Activated CD4-positive, alpha-beta T cell treated with anti-CD3 and anti-CD28 coated beads, Interleukin-10, Interleukin-2, amounts not matched to agents 100 ng/mL and 50 ng/mL, durations not matched to agents 16 hours and 8 hours (primary cell): ENCODE data around the gene CD83.

Experiments used
- DNase-seq: peaks from one replicate; pipeline ENCODE4 v3.0.0-alpha.2; 2020

The CD83 gene

GRCh38 chr6:14126191-14126590 is 8.6 kb downstream of the CD83 start:
- no peak for DNase-seq

GRCh38 chr6:14127611-14128010 is 10.0 kb downstream of the CD83 start:
- DNase-seq: no peak

DNA sequence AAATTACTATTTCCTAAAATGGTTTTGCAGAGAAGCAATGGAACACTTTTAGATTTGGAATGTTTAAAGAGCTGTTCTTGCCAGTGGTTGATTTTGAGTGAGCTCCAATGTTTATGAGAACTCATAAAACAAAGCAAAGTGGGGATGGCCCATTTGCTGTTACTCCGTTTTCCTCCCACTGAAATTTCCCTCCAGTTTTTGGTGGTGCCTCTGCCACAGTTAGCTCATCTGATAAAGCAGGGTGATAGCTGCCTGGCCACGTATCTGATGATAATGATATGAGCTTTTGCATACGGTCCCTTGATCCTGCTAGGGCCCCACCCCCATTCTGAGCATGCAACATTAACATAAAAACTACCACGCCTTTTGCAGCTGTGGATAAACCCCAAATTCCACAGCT is 10.4 kb downstream of the CD83 start:
- no peak for DNase-seq

DNA sequence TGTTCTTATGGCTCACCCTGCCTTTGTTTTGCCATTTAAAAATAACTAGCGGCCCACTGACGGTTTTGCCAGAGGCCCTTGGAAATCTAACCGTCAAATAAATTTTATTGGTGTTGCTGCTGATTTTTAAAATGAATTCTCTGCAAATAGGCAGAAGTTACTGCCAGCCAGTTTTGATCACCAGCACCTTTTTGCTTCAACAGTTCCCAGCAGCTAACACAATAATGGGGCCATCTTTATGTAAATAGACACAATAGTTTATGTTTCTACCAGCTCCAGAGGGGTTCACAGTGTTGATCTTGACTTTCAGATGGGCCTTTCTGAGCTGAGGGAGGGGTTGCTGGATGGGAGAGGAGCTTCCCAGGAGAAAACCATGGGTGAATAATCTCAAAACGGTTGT is 11.2 kb downstream of the CD83 start:
- no peak for DNase-seq

DNA sequence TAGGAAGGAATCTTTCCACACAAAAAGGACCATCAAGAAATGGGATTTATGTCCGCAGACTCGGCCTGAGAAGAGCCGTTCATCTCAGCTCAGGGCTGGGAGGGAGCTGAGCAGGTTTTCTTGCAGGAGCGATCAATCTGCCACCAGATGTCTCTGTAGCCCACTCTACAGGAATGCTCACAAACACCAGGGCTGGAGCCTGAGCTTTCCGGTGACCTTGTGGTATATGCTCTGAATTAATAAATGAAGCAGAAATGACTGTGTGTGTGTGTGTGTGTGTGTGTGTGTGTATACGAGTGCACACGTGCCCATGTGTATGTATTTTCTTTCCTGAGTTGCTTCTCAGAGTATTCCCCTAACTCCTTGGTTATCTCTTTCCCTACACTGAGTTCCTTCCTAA is 12.0 kb downstream of the CD83 start:
- peak; percentile 38 for DNase-seq

DNA sequence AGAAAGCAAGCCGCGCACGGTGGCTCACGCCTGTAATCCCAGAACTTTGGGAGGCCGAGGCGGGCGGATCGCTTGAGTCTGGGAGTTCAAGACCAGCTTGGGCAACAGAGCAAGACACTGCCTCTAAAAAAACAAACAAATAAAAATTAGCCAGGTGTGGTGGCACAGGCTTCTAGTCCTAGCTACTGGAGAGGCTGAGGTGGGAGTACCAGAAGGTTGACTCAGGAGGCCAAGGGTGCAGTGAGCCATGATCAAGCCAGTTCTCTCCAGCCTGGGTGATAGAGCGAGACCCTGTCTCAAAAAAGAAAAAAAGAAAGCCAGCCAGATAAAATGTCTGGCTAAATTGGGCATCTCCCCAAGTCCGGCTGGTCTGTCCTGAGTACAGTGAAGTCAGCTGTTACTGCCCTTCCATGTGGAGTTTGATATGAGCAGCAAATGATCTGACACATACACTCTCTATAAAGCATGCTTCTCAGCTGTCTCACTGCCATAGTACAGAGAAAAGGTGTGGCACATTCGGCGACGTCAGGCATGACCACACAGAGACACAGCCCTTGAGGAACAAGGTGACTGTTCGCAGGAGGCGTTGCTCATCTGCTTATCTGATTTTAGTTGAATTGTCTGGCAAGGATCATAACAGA is 13.0 kb downstream of the CD83 start:
- no peak for DNase-seq

DNA sequence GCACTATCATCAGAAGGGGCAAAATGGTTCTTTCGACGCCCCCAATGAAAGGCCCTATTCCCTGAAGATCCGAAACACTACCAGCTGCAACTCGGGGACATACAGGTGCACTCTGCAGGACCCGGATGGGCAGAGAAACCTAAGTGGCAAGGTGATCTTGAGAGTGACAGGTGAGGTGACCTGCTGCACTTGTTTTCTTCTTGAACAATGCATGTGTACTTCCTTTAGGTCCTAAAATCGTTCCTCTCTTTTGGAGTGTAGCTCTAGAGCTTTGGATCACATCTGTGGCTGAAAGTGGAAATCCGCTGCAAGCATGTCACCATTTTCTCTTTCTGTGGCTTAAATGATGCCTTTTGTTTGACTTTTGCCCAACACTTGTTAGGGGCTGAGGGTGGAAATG is 14.0 kb downstream of the CD83 start:
- no peak for DNase-seq

DNA sequence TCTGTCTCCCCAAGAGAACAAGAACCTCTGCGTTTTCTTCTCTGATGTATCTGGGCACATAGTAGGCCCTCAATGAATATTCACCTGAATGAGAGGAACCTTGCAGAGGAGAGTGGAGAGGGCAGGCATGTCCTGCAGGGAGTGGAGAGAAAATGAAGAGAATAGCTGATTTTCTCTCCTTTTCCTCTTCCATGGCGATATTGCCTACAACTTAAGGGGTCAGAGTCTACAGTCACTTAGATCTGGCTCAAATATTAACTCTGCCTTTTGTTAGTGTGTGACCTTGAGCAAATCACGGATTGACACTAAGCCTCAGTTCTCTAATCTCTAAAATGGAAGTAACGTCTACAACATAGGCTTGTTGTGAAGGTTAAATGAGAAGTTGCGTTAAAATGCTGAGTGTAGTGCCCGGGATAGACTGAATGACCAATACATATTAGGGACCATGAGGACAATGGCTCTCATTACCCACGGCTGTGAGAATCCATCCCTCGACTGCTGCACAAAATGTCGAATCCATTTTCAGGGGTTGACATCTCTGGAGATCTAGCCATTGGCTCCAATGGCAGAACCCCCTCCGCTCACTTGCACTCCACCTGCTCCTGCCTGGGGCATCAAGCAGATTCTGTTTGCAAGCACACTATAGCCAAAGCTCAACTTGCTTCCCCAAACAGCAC is 14.8 kb downstream of the CD83 start:
- no peak for DNase-seq

DNA sequence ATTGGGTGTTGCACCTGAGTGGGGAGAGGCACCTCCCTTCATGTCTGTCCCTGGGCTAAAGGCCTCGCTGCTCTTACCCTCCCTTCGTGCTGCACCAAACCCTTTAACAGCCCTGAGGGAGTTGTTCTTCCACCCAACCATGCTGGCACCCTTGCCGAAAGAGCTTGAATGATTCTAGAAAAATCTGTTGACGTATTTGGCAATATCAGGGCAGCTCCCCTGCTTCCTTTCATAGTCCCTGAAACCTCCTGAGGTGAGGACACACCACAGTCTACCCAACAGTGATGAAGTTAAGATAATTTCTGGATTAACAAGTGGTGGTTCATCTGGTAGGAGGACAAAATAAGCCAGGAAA is 15.3 kb downstream of the CD83 start:
- DNase-seq: no peak

DNA sequence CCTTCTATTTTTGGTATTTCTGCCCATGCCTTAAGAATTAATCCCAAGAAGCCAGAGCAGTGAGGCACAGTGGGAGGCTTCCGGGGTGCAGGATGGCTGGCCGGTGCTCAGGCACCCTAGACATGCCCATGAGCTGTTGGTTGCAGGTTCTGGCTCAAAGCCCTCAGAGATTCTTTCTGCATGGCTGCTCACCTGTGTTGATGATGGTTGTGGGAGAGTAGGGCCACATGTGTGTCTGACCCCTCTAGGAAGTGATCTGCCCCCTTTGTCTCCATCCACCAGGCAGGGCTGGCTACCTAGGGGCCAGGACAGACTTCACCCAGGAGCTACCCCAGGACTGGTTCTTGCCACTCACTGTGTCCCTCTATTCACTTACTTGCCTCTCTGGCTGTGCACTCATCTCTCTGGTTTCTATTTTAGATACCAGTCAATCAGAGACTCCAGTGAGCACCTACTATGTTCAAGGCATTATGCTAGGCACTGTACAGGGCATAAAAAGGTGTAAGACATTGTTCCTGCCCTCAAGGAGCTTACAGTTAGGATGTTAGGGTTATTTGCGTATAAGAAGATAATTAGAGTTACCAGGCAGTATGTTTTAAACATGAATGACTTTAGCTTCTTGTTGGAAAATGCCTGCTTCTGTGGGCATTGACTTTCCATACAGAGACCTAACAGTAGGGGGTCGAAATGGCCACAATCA is 16.8 kb downstream of the CD83 start:
- no peak for DNase-seq

DNA sequence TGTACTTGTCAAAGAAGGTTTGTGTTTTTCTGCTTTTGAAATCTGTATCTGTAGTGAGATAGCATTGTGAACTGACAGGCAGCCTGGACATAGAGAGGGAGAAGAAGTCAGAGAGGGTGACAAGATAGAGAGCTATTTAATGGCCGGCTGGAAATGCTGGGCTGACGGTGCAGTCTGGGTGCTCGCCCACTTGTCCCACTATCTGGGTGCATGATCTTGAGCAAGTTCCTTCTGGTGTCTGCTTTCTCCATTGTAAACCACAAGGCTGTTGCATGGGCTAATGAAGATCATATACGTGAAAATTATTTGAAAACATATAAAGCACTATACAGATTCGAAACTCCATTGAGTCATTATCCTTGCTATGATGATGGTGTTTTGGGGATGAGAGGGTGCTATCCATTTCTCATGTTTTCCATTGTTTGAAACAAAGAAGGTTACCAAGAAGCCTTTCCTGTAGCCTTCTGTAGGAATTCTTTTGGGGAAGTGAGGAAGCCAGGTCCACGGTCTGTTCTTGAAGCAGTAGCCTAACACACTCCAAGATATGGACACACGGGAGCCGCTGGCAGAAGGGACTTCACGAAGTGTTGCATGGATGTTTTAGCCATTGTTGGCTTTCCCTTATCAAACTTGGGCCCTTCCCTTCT is 18.4 kb downstream of the CD83 start:
- no peak for DNase-seq

DNA sequence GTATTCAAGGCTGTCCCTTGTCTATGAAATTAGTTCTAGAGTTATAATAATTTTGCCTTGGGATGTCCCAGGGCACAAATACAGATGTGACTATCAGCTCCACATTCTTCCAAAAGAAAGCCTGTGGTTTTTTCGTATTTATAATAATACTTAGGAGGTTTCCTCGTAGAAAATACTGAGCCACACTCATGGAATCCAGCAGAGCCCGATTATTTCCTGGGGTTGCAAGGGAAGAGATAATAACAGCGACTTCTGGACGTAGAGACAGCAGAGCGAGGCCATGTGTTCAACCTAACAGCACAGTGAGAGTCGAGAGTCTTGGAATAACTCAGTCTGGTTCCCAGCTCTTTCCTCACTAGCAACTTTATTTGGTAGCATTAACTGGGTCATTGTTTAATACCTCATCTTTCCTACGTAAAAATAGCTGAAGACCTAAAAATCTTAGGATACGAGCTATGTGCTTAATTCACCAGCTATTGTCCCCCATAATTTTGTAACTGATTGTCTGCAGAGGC is 21.2 kb downstream of the CD83 start:
- DNase-seq: no peak

DNA sequence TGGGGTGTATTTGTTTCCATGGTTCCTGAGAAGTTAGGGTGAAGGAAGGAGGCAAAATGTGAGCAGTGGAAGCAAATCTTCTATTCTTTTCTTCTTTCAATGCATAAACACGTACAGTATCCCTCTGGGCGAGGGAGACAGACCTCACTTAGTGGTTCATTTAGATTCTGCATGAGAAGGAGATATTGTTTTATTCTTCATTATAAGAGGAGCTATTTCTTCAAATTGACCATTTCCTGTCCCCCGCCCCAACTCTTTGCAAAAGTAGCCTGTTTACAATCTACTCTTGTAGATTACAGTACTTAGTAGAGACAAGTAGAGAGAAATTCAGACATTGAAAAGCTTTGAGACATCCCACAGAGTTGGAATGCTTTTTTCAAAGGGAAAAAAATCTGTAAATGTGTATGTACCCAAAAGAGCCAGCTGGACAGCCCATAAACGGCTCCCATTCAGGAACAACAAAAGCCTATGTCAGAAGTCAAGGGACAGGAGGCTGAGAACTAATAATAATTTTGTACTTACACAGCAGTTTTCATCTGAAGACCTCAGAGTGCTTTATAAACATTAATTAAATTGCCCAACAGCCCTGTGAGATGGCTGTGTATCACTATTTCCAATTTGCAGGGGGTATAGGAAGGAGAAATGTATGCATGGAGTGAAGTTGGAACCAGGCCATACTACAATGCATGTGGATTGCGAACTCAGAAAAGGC is 23.9 kb downstream of the CD83 start:
- no peak for DNase-seq

- no peak for DNase-seq
Observed at GRCh38 chr6:14142063-14142450, 24.5 kb downstream of the CD83 start.

GRCh38 chr6:14142511-14143223 is 25.1 kb downstream of the CD83 start:
- no peak for DNase-seq

GRCh38 chr6:14143305-14143704 is 25.7 kb downstream of the CD83 start:
- DNase-seq: no peak

- peak; percentile 81 for DNase-seq
Observed at GRCh38 chr6:14144678-14145113, 27.1 kb downstream of the CD83 start.

DNA sequence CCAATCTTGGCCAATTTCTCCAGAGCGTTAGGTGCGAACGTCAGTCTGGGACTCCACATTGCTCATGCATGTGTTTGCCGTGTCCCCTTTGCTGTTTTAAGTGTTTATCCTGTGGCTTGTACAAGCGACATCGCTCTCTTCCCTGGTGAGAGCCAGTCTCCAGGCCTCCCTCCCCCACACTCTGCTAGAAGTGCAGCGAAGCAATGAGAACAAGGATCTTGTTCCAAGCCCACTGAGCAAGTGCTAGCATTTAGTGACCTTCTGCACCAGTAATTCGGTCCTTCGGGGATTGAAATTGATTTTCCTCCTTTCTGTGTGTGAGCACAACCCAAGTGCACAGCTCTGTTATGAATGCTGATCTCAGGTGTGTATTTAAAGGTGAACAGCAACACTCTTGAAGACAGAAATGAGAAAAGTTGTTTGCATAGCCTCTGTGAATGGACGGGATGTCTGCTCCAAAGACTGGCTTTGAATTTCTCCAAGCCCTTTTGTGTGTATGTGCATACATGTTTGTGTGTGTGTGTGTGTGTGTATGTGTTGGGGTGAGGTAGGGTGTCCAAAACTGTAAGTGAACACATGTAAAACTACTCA is 29.0 kb downstream of the CD83 start:
- no peak for DNase-seq

- no peak for DNase-seq
Observed at GRCh38 chr6:14147891-14148290, 30.3 kb downstream of the CD83 start.

- DNase-seq: no peak
Observed at GRCh38 chr6:14148471-14148870, 30.9 kb downstream of the CD83 start.

GRCh38 chr6:14149053-14149738 is 31.6 kb downstream of the CD83 start:
- DNase-seq: no peak
